ENCODE results near the gene OR2L8. TPM values are rescaled to one million over a fixed set of nuclear protein-coding genes. Genes with fewer than 3 reads are reported as not detected.

The OR2L8 gene
- total and polyA plus RNA-seq, 2 of the 4 experiments (the other 2 are of a cell fraction), result not detected

DNA sequence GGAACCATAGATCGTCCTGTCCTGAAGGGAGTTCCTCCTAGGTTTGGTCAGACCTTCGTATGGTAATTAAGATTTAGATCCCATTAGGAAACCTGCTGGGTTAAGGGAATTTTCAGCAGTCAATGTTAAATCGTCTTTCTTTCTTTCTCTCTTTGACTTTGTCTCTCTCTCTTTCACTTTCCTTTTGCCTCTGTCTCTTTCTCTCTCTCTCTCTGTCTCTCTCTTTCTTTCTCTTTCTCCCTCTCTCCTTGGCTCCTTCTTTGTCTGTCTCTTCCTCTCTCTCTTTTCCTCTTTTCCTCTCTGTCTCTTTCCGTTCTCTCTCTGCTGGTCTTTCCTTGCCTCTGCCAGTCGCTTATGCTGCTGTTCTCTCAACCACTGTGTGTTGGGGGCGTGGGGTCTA, 44.5 kb upstream of the OR2L8 start:
- DNase-seq (no peak), ATAC-seq (ENCODE audit: low read depth) (no peak)
- Histone ChIP-seq H3K9me3 (ENCODE audit: control insufficient read depth, insufficient read depth, low read length) (peaks cover 9% of the 10 kb centered on the region), H4K5ac (ENCODE audit: low read depth, low read length) (no peak overlapping the region), H3K4ac (ENCODE audit: low read depth, low read length) (no peak overlapping the region), H4K8ac (ENCODE audit: low read depth in 2 of 2, low read length in 2 of 2) (no peak overlapping the region), H4K20me1 (ENCODE audit: insufficient read depth, low read length) (no peaks in the 10 kb centered on the region), H3K79me1 (ENCODE audit: low read depth in 1 of 2, low read length in 2 of 2) (no peaks in the 10 kb centered on the region), H3K4me3 (ENCODE audit: insufficient read depth, low read depth, low read length) (no peak overlapping the region), H3K9ac (ENCODE audit: low read depth, low read length) (no peak overlapping the region), H3K23ac (ENCODE audit: low read depth, low read length) (no peak overlapping the region), H3K36me3 (ENCODE audit: control insufficient read depth, insufficient read depth, low read length) (no peaks in the 10 kb centered on the region), H3K56ac (ENCODE audit: extremely low read depth, insufficient read depth, low read length) (no peak overlapping the region), H2AK9ac (replicated peaks; ENCODE audit: low read depth, low read length, poor library complexity) (no peak overlapping the region), H3K27me3 (ENCODE audit: control insufficient read depth, insufficient read depth, low read length) (no peaks in the 10 kb centered on the region), H2AFZ (replicated peaks; ENCODE audit: low read length, poor library complexity) (no peak overlapping the region), H3K9me1 (ENCODE audit: insufficient read depth, low read length) (no peaks in the 10 kb centered on the region), H2BK15ac (ENCODE audit: low read depth, low read length) (no peak overlapping the region), H3K27ac (ENCODE audit: insufficient read depth, low read length) (no peak overlapping the region), H3K4me2 (ENCODE audit: low read depth, low read length) (no peak overlapping the region), H3K14ac (replicated peaks; ENCODE audit: low read depth, low read length) (no peak overlapping the region), H2BK120ac (ENCODE audit: low read depth, low read length) (no peak overlapping the region), H2AK5ac (ENCODE audit: low read depth, low read length) (no peak overlapping the region), H3K4me1 (ENCODE audit: control insufficient read depth, insufficient read depth, low read length) (no peaks in the 10 kb centered on the region), H2BK20ac (ENCODE audit: low read depth, low read length) (no peak overlapping the region), H2BK5ac (ENCODE audit: low read depth, low read length, poor library complexity, severe bottlenecking) (no peak overlapping the region), H3K18ac (ENCODE audit: low read depth, low read length) (no peak overlapping the region), H4K91ac (ENCODE audit: insufficient read depth, low read depth, low read length) (no peak overlapping the region)
- BruUV-seq (replicated peaks), result no TSS peak
- dilution Hi-C loops (cut with HindIII; ENCODE audit: low sequenced_read_pairs, unreplicated experiment) (no loop called here), in situ Hi-C loops (cut with MboI; ENCODE audit: low sequenced_read_pairs) (no loop called here), intact Hi-C loops (cut with micrococcal nuclease) (no loop called here)
- WGBS, 2 experiments (ENCODE audit: extremely low coverage in 2 of 2, insufficient read length in 1 of 2), result 0% methylated on average over 1 of the region's 6 CpGs; no CpG with 5 or more reads in 1 of the 2 experiments
- TF ChIP-seq SMC3 (IDR thresholded peaks at IDR 0.05; ENCODE audit: low read depth, low read length) (no peak), MAZ (IDR thresholded peaks at IDR 0.05; ENCODE audit: borderline replicate concordance, low read depth, low read length) (no peak), CEBPB (IDR thresholded peaks at IDR 0.05; ENCODE audit: low read depth, low read length) (no peak), NFE2L2 (IDR thresholded peaks at IDR 0.05; ENCODE audit: low read depth, low read length) (no peak), RAD21 (IDR thresholded peaks at IDR 0.05; ENCODE audit: low read length) (no peak), CHD1 (IDR thresholded peaks at IDR 0.05; ENCODE audit: low read depth, low read length) (no peak), MXI1 (IDR thresholded peaks at IDR 0.05; ENCODE audit: borderline replicate concordance, low read depth, low read length) (no peak), BHLHE40 (IDR thresholded peaks at IDR 0.05; ENCODE audit: low read depth, low read length) (no peak), RCOR1 (IDR thresholded peaks at IDR 0.05; ENCODE audit: insufficient replicate concordance, low read length) (no peak), RFX5 (IDR thresholded peaks at IDR 0.05; ENCODE audit: low read depth, low read length) (no peak), MAFK (IDR thresholded peaks at IDR 0.05; ENCODE audit: low read depth, low read length) (no peak)
- TF ChIP-seq, protein P1, sequence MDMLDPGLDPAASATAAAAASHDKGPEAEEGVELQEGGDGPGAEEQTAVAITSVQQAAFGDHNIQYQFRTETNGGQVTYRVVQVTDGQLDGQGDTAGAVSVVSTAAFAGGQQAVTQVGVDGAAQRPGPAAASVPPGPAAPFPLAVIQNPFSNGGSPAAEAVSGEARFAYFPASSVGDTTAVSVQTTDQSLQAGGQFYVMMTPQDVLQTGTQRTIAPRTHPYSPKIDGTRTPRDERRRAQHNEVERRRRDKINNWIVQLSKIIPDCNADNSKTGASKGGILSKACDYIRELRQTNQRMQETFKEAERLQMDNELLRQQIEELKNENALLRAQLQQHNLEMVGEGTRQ (IDR thresholded peaks at IDR 0.05; ENCODE audit: low read depth, low read length), result no peak
- TF ChIP-seq, protein P2, sequence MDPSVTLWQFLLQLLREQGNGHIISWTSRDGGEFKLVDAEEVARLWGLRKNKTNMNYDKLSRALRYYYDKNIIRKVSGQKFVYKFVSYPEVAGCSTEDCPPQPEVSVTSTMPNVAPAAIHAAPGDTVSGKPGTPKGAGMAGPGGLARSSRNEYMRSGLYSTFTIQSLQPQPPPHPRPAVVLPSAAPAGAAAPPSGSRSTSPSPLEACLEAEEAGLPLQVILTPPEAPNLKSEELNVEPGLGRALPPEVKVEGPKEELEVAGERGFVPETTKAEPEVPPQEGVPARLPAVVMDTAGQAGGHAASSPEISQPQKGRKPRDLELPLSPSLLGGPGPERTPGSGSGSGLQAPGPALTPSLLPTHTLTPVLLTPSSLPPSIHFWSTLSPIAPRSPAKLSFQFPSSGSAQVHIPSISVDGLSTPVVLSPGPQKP (IDR thresholded peaks at IDR 0.05; ENCODE audit: borderline replicate concordance, low read depth, low read length), result no peak
- CTCF ChIA-PET, result no interaction called here
- POLR2A ChIA-PET (ENCODE audit: unreplicated experiment), result no interaction called here

Data from IMR-90 (cell line).